ENCODE results near the gene MCF2L.
A peak's percentile ranks its signal among the peaks of the same experiment; 100 is the strongest.
"Not testable (repeated sequence)": the region's sequence is repeated elsewhere in the genome, so short reads cannot be mapped to it uniquely, and the experiment has no call there.

Gene MCF2L

GRCh38 chr13:113102727-113103126 lies 133.7 kb downstream of the MCF2L start:
- no peak overlapping the region for H3K4me3 ChIP-seq (ENCODE audit: low read length)
- no peaks in the 10 kb centered on the region for H3K27me3 ChIP-seq (ENCODE audit: control insufficient read depth, insufficient read depth, low read length)
- H3K9ac ChIP-seq (ENCODE audit: low read length), result no peak overlapping the region
- no peaks in the 10 kb centered on the region for H3K36me3 ChIP-seq (ENCODE audit: control insufficient read depth, insufficient read depth, low read length)
- no peak overlapping the region for H3K27ac ChIP-seq (ENCODE audit: low read depth, low read length)
- H3K4me1 ChIP-seq (ENCODE audit: control insufficient read depth, insufficient read depth, low read length), result no peaks in the 10 kb centered on the region

GRCh38 chr13:113103646-113104045 lies 134.6 kb downstream of the MCF2L start:
- Histone ChIP-seq H3K27ac (ENCODE audit: low read depth, low read length) (no peak overlapping the region), H3K9ac (ENCODE audit: low read length) (no peak overlapping the region), H3K36me3 (ENCODE audit: control insufficient read depth, insufficient read depth, low read length) (no peaks in the 10 kb centered on the region), H3K27me3 (ENCODE audit: control insufficient read depth, insufficient read depth, low read length) (no peaks in the 10 kb centered on the region), H3K4me1 (ENCODE audit: control insufficient read depth, insufficient read depth, low read length) (no peaks in the 10 kb centered on the region), H3K4me3 (ENCODE audit: low read length) (no peak overlapping the region)

GRCh38 chr13:113105032-113105920 lies 136.3 kb downstream of the MCF2L start, which contains the start of gene F7:
F7 (plus strand) TSS chr13:113105791; CDS start chr13:113105842, 51 bp downstream.
- no peak within 1 kb of the TSS for H3K9ac ChIP-seq (ENCODE audit: low read length)
- no peak within 1 kb of the TSS for H3K27ac ChIP-seq (ENCODE audit: low read depth, low read length)
- H3K27me3 ChIP-seq (ENCODE audit: control insufficient read depth, insufficient read depth, low read length), result peaks cover 5% of the 10 kb centered on the region
- no peak within 1 kb of the TSS for H3K4me3 ChIP-seq (ENCODE audit: low read length)
- H3K36me3 ChIP-seq (ENCODE audit: control insufficient read depth, insufficient read depth, low read length), result no peaks in the 10 kb centered on the region
- H3K4me1 ChIP-seq (ENCODE audit: control insufficient read depth, insufficient read depth, low read length), result no peaks in the 10 kb centered on the region

GRCh38 chr13:113105921-113106452 lies 137.0 kb downstream of the MCF2L start:
- H3K4me3 ChIP-seq (ENCODE audit: low read length), result no peak overlapping the region
- H3K36me3 ChIP-seq (ENCODE audit: control insufficient read depth, insufficient read depth, low read length), result no peaks in the 10 kb centered on the region
- H3K27ac ChIP-seq (ENCODE audit: low read depth, low read length), result no peak overlapping the region
- no peak overlapping the region for H3K9ac ChIP-seq (ENCODE audit: low read length)
- H3K4me1 ChIP-seq (ENCODE audit: control insufficient read depth, insufficient read depth, low read length), result no peaks in the 10 kb centered on the region
- H3K27me3 ChIP-seq (ENCODE audit: control insufficient read depth, insufficient read depth, low read length), result peaks cover 9% of the 10 kb centered on the region

- Histone ChIP-seq H3K27me3 (ENCODE audit: control insufficient read depth, insufficient read depth, low read length) (peaks cover 10% of the 10 kb centered on the region), H3K36me3 (ENCODE audit: control insufficient read depth, insufficient read depth, low read length) (no peaks in the 10 kb centered on the region), H3K4me1 (ENCODE audit: control insufficient read depth, insufficient read depth, low read length) (no peaks in the 10 kb centered on the region), H3K27ac (ENCODE audit: low read depth, low read length) (no peak overlapping the region), H3K4me3 (ENCODE audit: low read length) (no peak overlapping the region), H3K9ac (ENCODE audit: low read length) (no peak overlapping the region)
Observed at GRCh38 chr13:113106711-113107351, 137.8 kb downstream of the MCF2L start.

- not testable (repeated sequence) for H3K9ac ChIP-seq (ENCODE audit: low read length); H3K27me3 ChIP-seq (ENCODE audit: control insufficient read depth, insufficient read depth, low read length); H3K36me3 ChIP-seq (ENCODE audit: control insufficient read depth, insufficient read depth, low read length); H3K4me3 ChIP-seq (ENCODE audit: low read length); H3K4me1 ChIP-seq (ENCODE audit: control insufficient read depth, insufficient read depth, low read length); H3K27ac ChIP-seq (ENCODE audit: low read depth, low read length)
Observed at GRCh38 chr13:113108521-113108920, 139.5 kb downstream of the MCF2L start.

- Histone ChIP-seq H3K27ac (ENCODE audit: low read depth, low read length) (no peak overlapping the region), H3K4me1 (ENCODE audit: control insufficient read depth, insufficient read depth, low read length) (no peaks in the 10 kb centered on the region), H3K36me3 (ENCODE audit: control insufficient read depth, insufficient read depth, low read length) (no peaks in the 10 kb centered on the region), H3K9ac (ENCODE audit: low read length) (no peak overlapping the region), H3K27me3 (ENCODE audit: control insufficient read depth, insufficient read depth, low read length) (peaks cover 10% of the 10 kb centered on the region), H3K4me3 (ENCODE audit: low read length) (no peak overlapping the region)
Observed at GRCh38 chr13:113109151-113110047, 140.4 kb downstream of the MCF2L start.

DNA sequence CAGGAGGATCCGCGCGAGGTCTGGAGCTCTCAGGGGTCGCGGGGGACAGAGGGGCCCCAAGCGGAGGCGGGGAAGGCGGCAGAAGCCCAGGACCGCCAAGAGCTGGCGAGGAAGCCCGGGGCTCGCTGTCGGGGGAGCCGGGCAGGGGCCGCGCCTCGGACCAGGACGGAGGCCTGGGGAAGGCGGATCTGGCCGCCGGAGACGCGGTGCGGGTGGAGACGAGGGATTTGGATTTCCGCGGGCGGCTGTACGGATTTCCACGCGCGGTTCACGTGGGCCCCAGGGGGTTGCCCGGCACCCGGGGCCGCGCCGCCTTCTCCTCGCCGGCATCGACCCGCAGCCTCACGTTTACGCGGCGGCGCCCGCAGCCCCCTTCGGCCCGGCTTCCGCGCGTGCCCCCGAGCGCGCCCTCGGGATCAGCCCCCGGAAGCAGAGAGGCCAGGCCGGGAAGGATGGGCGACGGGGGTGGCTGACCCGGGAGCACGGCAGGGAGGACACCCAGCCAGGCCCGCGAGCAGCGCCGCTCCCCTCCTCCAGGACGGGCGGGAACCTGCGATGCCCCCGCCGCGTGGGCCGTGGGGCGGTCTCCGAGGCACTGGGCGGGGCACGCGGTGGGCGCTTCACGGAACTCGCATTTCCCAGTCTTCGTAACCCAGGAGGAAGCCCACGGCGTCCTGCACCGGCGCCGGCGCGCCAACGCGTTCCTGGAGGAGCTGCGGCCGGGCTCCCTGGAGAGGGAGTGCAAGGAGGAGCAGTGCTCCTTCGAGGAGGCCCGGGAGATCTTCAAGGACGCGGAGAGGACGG lies 141.2 kb downstream of the MCF2L start:
- peaks cover 10% of the 10 kb centered on the region for H3K27me3 ChIP-seq (ENCODE audit: control insufficient read depth, insufficient read depth, low read length)
- H3K36me3 ChIP-seq (ENCODE audit: control insufficient read depth, insufficient read depth, low read length), result no peaks in the 10 kb centered on the region
- H3K27ac ChIP-seq (ENCODE audit: low read depth, low read length), result no peak overlapping the region
- no peaks in the 10 kb centered on the region for H3K4me1 ChIP-seq (ENCODE audit: control insufficient read depth, insufficient read depth, low read length)
- H3K9ac ChIP-seq (ENCODE audit: low read length), result no peak overlapping the region
- H3K4me3 ChIP-seq (ENCODE audit: low read length), result peak overlapping the region; percentile 49

DNA sequence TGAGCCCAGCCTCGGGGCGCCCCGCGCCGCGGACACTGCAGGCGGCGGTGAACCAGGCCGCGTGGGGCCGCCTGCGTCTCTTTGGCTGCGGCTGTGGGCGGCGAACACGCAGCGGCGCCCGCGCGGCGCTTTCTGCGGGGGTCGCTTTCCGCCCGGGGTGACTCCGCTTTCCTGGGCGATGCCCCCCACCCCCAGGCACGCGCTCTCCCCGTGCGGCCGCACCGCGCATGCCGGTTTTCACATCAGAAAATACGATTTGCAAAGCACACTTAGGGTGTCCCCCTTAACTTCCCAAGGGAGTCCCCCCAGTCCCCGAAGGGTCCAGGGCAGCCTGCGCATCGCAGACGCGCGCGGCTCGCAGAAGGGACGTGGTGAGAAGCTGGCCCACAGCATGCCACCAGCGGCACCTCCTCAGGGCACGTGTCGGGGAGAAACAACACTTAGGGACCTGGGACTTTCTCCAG lies 141.9 kb downstream of the MCF2L start:
- no peak overlapping the region for H3K27ac ChIP-seq (ENCODE audit: low read depth, low read length)
- peaks cover 10% of the 10 kb centered on the region for H3K27me3 ChIP-seq (ENCODE audit: control insufficient read depth, insufficient read depth, low read length)
- H3K4me1 ChIP-seq (ENCODE audit: control insufficient read depth, insufficient read depth, low read length), result no peaks in the 10 kb centered on the region
- no peaks in the 10 kb centered on the region for H3K36me3 ChIP-seq (ENCODE audit: control insufficient read depth, insufficient read depth, low read length)
- peak overlapping the region; percentile 49 for H3K4me3 ChIP-seq (ENCODE audit: low read length)
- no peak overlapping the region for H3K9ac ChIP-seq (ENCODE audit: low read length)

DNA sequence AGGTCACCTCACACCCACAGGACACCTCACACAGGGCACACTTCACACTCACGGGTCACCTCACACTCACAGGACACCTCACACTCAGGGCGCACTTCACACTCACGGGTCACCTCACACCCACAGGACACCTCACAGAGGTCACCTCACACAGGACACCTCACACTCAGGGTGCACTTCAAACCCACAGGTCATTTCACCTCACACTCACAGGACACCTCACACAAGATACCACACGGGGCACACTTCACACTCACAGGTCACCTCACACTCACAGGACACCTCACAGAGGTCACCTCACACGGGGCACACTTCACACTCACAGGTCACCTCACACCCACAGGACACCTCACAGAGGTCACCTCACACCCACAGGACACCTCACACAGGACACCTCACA lies 142.8 kb downstream of the MCF2L start:
- H3K36me3 ChIP-seq (ENCODE audit: control insufficient read depth, insufficient read depth, low read length); H3K27ac ChIP-seq (ENCODE audit: low read depth, low read length); H3K27me3 ChIP-seq (ENCODE audit: control insufficient read depth, insufficient read depth, low read length); H3K4me3 ChIP-seq (ENCODE audit: low read length); H3K9ac ChIP-seq (ENCODE audit: low read length); H3K4me1 ChIP-seq (ENCODE audit: control insufficient read depth, insufficient read depth, low read length): not testable (repeated sequence)

- not testable (repeated sequence) for H3K27me3 ChIP-seq (ENCODE audit: control insufficient read depth, insufficient read depth, low read length); H3K4me1 ChIP-seq (ENCODE audit: control insufficient read depth, insufficient read depth, low read length); H3K36me3 ChIP-seq (ENCODE audit: control insufficient read depth, insufficient read depth, low read length); H3K9ac ChIP-seq (ENCODE audit: low read length); H3K4me3 ChIP-seq (ENCODE audit: low read length); H3K27ac ChIP-seq (ENCODE audit: low read depth, low read length)
Observed at GRCh38 chr13:113112475-113112874, 143.5 kb downstream of the MCF2L start.
